Left colon (tissue), 2 donors: ENCODE data around the gene TIMMDC1. TPM values are rescaled to one million over a fixed set of nuclear protein-coding genes. Genes with fewer than 3 reads are reported as not detected.
"Not testable (repeated sequence)": the region's sequence is repeated elsewhere in the genome, so short reads cannot be mapped to it uniquely, and the experiment has no call there.

Source experiments
- ATAC-seq: fragments of 200-7000 bp; cut with Tn5 transposase; one replicate; pipeline ENCODE4 v1.9.1; 2020; ENCODE audit warnings: mild to moderate bottlenecking, moderate library complexity
- DNase-seq, 2 donors: peaks; one replicate each; pipeline ENCODE4 v3.0.0-alpha.2; 2020
- intact Hi-C, 2 donors: fragments of 100-400 bp; cut with DNase I in 1 of 2; cut with micrococcal nuclease in 1 of 2; formaldehyde crosslinking; loops; one replicate each; pipeline versions ENCODE4 v1.11.2 to v1.14.0; 2022; cut with DNase I, micrococcal nuclease
- total RNA-seq, 2 donors: library from RNA; stranded (reverse); fragmentation: NEBNext Ultra II Directional; extraction: Animal tissue kit (Norgen Biotek cat#: 25700); gene quantifications; one replicate each; pipeline ENCODE4 v1.2.1, GENCODE V29; 2021
- donor health status: DM: no; HTN: no; CAD: no.
- donor health status: DM: yes; HTN: yes; CAD: no.

TIMMDC1 gene
- total RNA-seq, 2 donors from 2014 or later: 91.4 to 92.4 TPM

DNA sequence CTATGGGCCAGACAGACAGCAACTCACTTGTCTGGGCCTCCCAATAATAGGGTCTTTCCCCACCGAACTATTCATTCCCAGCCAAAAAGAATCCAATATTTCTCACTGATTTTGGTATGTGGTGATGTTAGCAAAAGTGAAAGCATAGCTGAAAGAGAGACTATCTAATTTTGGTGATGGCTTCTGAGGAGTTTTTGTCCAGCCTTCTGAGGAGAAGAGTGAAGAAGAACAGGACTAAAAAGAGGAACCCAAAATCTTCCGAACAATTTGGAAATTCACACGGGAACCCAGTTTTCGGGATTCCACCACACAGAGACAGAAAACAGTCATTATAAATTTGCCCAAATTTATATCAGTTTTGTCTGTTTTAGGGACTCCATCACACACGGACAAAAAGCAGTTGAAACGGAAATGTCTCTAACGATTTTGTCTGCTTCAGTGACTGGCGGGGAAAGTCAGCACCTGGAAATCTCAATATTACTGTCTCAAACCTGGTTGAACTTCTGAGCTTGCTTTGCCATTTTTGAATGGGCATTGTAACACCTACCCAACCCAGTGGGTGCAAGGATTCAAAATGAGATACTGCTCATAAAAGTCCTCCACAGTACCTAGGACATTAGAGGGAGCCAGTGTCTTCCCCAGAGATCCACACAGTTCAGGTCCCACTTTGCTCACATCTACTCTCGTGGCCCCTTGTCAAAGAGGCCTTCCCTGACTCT, 52.0 kb downstream of the TIMMDC1 start:
- intact Hi-C loops: no loop called here
- DNase-seq (no peak), ATAC-seq (no peak)

GRCh38 chr3:119551598-119551997, 53.3 kb downstream of the TIMMDC1 start:
- DNase-seq (no peak), ATAC-seq (no peak)
- intact Hi-C loops: no loop called here

- DNase-seq, ATAC-seq, intact Hi-C loops: not testable (repeated sequence)
Measured at GRCh38 chr3:119552928-119553327, 54.6 kb downstream of the TIMMDC1 start.

DNA sequence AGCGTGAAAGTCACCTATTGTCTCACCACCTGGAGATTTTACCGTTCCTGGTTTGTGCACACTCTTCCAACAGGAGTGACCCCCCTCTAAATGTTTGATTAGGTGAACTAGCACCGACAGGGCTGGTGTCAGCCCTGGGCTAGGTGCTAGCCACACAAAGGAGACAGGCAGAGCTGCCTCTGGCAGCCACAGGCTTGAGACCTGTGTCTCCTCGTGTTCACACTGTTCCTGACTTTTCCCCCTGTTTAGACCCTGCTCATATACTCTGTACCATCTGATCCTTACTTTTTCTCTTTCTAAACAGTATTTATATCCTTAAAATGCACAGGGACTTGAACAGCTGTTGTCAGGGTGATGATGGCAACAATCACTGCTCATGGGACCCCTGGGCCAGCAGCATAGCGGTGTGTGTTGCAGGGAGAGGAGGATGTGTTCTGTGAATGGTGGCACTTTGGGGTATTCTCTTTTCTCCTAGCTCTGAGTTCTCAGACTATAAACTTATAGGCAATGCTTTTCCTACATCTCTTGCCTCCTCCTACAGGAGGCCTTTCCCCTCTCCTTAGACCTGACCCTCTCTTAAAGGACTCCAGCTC, 55.6 kb downstream of the TIMMDC1 start:
- no peak for ATAC-seq
- intact Hi-C loops: no loop called here
- no peak for DNase-seq

- intact Hi-C loops: no loop called here
- ATAC-seq (no peak), DNase-seq (no peak)
Measured at GRCh38 chr3:119555309-119555735, 57.0 kb downstream of the TIMMDC1 start.

DNA sequence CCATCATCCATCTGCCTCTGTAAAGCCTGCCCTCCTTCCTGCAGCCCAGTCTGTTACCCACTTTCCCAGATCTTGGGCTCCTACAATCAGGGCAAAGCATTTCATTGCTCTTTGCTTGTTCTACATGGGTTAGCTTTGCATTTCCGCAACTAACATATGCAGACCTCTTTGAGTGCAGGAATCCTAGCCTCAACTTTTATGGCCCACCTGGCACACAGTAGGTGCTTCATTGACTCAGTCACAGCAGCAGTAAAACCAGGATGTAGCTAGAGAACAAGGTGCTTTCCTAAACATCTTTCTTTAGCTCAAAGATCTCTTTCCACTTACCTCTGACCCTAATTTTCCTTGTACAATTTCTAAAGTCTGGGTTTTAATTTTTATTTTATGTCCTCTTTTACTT, 57.6 kb downstream of the TIMMDC1 start:
- ATAC-seq (no peak), DNase-seq (no peak)
- intact Hi-C loops: no loop called here

- ATAC-seq (no peak), DNase-seq (no peak)
- intact Hi-C loops: no loop called here
Measured at GRCh38 chr3:119557192-119557876, 59.0 kb downstream of the TIMMDC1 start.

- intact Hi-C loops: no loop called here
- no peak for ATAC-seq
- no peak for DNase-seq
Measured at GRCh38 chr3:119557877-119558269, 59.5 kb downstream of the TIMMDC1 start.

DNA sequence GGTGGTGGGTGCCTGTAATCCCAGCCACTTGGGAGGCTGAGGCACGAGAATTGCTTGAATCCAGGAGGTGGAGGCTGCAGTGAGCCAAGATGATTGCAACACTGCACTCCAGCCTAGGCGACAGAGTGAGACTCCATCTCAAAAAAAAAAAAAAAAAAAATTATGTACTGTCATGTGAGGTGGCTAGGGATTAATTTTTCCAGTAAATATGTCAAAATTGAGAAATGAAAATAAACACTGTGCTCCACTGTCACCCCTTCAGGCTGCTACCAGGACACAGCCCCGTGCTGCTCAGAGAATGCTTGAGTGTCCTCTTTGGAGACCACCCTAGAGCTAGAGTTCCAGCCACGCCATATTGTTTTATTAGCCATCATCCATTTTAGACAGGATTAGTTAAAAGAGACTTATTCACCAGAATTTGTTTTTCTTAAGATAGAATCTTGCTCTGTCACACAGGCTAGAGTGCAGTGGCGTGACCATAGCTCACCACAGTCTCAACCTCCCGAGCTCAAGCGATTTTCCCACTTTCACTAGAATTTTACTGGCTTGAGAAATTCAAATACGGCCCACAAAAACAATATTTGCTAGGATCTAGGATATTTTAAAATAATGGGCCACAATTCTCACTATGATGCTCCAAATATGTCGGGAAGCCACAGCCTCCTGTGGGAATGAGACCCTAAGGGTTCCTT, 60.4 kb downstream of the TIMMDC1 start:
- no peak for ATAC-seq
- intact Hi-C loops: no loop called here

GRCh38 chr3:119559441-119559963, 61.2 kb downstream of the TIMMDC1 start, which contains the start of gene CD80:
Gene CD80, minus strand, starts transcription at chr3:119559614. Its CDS starts 1,886 bp downstream, at chr3:119557728.
- intact Hi-C loops: no loop called here
- DNase-seq: peak; percentile 56 to 79
- ATAC-seq: peak; percentile 88

More for the DNA sequence above, 60.4 kb downstream of the TIMMDC1 start:
- DNase-seq: no peak

- intact Hi-C loops: no loop called here
- no peak for ATAC-seq
Measured at GRCh38 chr3:119560160-119560559, 61.8 kb downstream of the TIMMDC1 start.

GRCh38 chr3:119562307-119562961, 64.1 kb downstream of the TIMMDC1 start:
- ATAC-seq (no peak), DNase-seq (no peak)
- intact Hi-C loops: no loop called here

More at GRCh38 chr3:119560160-119560559, 61.8 kb downstream of the TIMMDC1 start:
- DNase-seq: no peak

GRCh38 chr3:119563334-119563733, 65.0 kb downstream of the TIMMDC1 start:
- ATAC-seq, DNase-seq, intact Hi-C loops: not testable (repeated sequence)

- intact Hi-C loops: no loop called here
- DNase-seq (no peak), ATAC-seq (no peak)
Measured at GRCh38 chr3:119569156-119569555, 70.8 kb downstream of the TIMMDC1 start.

- ATAC-seq (no peak), DNase-seq (no peak)
- intact Hi-C loops: no loop called here
Measured at GRCh38 chr3:119570229-119570628, 71.9 kb downstream of the TIMMDC1 start.

DNA sequence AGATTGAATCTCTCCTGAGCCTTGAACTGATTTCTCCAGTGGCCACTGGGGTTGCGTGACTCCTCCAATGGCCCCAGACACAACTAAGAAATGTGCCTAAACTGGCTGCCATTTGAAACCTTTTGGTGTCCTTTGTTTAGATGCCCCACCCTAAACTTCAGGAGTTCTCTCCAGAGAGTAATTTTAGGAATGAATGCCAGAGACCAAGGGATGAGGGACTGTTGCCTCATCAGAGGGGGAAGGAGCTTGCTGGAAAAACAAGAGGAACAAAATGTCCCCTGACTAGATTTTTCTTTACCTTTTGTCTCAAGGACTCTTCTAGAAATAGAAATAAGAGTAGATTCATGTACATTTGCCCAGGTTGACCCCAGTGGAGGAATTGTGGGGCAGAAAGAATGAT, 72.9 kb downstream of the TIMMDC1 start:
- DNase-seq (no peak), ATAC-seq (no peak)
- intact Hi-C loops: no loop called here

DNA sequence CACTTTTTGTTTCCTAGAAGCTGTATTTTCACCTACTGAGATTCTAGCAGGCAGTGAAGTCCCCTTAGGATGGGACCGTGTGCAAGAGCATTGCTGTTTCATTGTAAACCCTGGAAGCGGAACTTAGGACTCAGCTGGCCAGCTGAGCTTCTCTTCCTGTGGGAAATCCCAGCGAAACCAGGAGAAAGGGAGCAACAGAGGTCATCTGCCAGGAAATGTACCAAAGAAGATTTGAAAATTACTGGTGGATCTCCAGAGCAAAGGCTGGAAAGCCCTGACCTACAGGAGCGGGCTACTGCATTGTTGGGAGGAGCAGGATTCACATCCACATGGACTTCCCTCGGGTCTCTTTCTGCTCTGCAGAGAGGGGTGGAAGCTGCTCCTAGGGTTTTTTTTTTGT, 73.3 kb downstream of the TIMMDC1 start:
- intact Hi-C loops: no loop called here
- ATAC-seq (no peak), DNase-seq (no peak)
